ENCODE measurements around the gene IRAK1. TPM values are rescaled to one million over a fixed set of nuclear protein-coding genes. Genes with fewer than 3 reads are reported as not detected.

Gene IRAK1
- total RNA-seq, 2 donors from 2014 or later: 61.1 to 73.9 TPM

DNA sequence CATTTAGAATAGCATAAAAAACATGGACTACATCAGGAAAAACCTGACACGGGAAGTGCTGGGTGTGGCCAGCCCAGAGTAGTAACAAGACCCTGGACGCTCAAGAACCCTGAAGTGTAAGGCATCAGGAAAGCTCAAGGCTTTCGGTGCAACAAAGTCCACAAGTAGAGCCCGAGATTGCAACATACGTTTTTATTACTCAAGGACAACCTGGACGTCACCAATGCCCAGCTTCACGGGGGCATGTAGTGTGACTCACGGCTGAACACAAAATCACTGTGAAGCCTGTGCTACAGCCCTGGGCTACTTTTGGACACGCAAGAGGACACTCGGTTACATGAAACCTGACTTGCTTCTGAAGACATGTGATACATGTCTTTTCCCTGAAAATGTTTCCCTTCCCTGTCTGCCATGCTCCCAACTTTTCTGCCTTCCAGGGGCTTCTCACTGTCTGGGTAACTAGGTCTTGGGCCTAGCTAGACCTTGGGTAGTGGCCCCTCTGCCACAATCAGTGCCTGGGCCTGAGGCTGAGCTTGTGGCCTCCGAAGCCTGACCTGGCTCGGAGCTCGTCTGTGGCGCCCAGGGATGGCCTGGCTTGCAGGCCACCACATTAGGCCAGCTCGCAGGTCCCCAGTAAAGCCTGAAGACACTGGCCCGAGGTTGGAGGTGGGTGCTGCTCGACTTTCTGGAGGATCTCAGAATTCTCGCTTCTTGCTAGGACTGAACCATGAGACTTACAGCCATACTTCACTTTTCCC lies 9.2 kb downstream of the IRAK1 start:
- Mint-ChIP-seq H3K4me3 (no peak overlapping the region), H3K27ac (no peak overlapping the region), H3K27me3 (ENCODE audit: insufficient read depth) (no peaks in the 10 kb centered on the region), H3K36me3 (ENCODE audit: low read depth) (peaks cover 27% of the 10 kb centered on the region), H3K4me1 (no peaks in the 10 kb centered on the region), H3K9me3 (peaks cover 76% of the 10 kb centered on the region)
- 93 to 99% methylated on average over 10 to 18 of the region's 18 CpGs for WGBS, 2 experiments (ENCODE audit: insufficient coverage in 1 of 2, insufficient read length in 1 of 2)
- Histone ChIP-seq H3K27ac (ENCODE audit: low read depth, low read length) (no peak overlapping the region), H3K4me1 (ENCODE audit: control insufficient read depth, insufficient read depth, low read length) (no peaks in the 10 kb centered on the region), H3K9me3 (ENCODE audit: control insufficient read depth, low read length) (no peaks in the 10 kb centered on the region), H3K9ac (ENCODE audit: extremely low read depth, low read length, poor library complexity, severe bottlenecking) (no peak overlapping the region), H3K27me3 (ENCODE audit: control insufficient read depth, insufficient read depth, low read length, poor library complexity, severe bottlenecking) (no peaks in the 10 kb centered on the region), H3K4me3 (ENCODE audit: low read length) (no peak overlapping the region), H3K36me3 (ENCODE audit: control insufficient read depth, insufficient read depth, low read length) (no peaks in the 10 kb centered on the region)
- TF ChIP-seq, protein P1, sequence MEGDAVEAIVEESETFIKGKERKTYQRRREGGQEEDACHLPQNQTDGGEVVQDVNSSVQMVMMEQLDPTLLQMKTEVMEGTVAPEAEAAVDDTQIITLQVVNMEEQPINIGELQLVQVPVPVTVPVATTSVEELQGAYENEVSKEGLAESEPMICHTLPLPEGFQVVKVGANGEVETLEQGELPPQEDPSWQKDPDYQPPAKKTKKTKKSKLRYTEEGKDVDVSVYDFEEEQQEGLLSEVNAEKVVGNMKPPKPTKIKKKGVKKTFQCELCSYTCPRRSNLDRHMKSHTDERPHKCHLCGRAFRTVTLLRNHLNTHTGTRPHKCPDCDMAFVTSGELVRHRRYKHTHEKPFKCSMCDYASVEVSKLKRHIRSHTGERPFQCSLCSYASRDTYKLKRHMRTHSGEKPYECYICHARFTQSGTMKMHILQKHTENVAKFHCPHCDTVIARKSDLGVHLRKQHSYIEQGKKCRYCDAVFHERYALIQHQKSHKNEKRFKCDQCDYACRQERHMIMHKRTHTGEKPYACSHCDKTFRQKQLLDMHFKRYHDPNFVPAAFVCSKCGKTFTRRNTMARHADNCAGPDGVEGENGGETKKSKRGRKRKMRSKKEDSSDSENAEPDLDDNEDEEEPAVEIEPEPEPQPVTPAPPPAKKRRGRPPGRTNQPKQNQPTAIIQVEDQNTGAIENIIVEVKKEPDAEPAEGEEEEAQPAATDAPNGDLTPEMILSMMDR (conservative IDR thresholded peaks at IDR 0.05): no peak
- no peak for DNase-seq

DNA sequence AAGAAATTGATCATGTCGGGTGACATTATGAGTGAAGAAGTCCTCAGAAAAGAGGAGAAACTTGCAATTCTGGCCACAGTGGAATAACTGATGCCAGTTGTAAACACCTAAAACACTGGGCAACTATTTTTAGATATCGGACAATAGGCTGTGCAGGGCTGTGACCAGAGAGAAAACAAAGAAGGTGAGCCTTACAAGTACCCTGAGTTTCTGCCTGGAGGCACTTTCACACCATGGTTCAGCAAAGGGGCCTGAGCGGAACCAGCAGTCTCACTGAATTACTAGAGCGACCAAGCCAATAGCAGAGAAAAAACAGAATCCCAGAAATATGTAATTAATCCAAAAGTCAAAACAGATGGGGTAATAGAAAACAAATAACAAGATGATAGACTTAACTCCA lies 11.2 kb downstream of the IRAK1 start:
- H3K27ac Mint-ChIP-seq: no peak overlapping the region
- WGBS, 2 experiments (ENCODE audit: insufficient coverage in 1 of 2, insufficient read length in 1 of 2): 65 to 100% methylated on average over 2 to 3 of the region's 4 CpGs
- H3K27me3 ChIP-seq (ENCODE audit: control insufficient read depth, insufficient read depth, low read length, poor library complexity, severe bottlenecking): no peaks in the 10 kb centered on the region
- H3K9ac ChIP-seq (ENCODE audit: extremely low read depth, low read length, poor library complexity, severe bottlenecking): no peak overlapping the region
- no peak overlapping the region for H3K27ac ChIP-seq (ENCODE audit: low read depth, low read length)
- no peaks in the 10 kb centered on the region for H3K36me3 ChIP-seq (ENCODE audit: control insufficient read depth, insufficient read depth, low read length)
- TF ChIP-seq, protein P1 (conservative IDR thresholded peaks at IDR 0.05): no peak
- H3K9me3 ChIP-seq (ENCODE audit: control insufficient read depth, low read length): no peaks in the 10 kb centered on the region
- H3K4me3 Mint-ChIP-seq: no peak overlapping the region
- H3K36me3 Mint-ChIP-seq (ENCODE audit: low read depth): peaks cover 25% of the 10 kb centered on the region
- no peaks in the 10 kb centered on the region for H3K4me1 ChIP-seq (ENCODE audit: control insufficient read depth, insufficient read depth, low read length)
- peaks cover 73% of the 10 kb centered on the region for H3K9me3 Mint-ChIP-seq
- no peak overlapping the region for H3K4me3 ChIP-seq (ENCODE audit: low read length)
- H3K4me1 Mint-ChIP-seq: no peaks in the 10 kb centered on the region
- H3K27me3 Mint-ChIP-seq (ENCODE audit: insufficient read depth): no peaks in the 10 kb centered on the region
- DNase-seq: no peak

DNA sequence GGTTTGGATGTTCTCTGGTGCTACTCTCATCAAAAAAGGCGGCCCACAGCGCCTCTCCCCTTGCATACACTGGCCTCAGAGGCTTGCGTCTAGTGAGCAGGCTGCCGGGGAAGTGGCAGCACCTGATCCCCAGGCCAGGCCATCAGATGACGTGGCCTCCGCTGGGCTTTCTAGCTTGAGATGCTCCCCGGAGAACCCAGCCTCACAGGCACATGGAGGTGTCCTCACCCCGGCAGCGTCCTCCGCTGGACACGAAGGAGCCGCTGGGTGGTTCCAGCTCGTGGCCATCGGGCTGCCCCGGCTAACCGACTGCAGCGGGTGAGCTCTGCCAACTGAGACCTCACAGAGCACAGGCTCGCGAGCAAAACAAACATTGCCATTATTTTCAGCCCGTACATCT lies 12.8 kb downstream of the IRAK1 start:
- Histone ChIP-seq H3K27me3 (ENCODE audit: control insufficient read depth, insufficient read depth, low read length, poor library complexity, severe bottlenecking) (no peaks in the 10 kb centered on the region), H3K9ac (ENCODE audit: extremely low read depth, low read length, poor library complexity, severe bottlenecking) (no peak overlapping the region), H3K4me3 (ENCODE audit: low read length) (no peak overlapping the region), H3K4me1 (ENCODE audit: control insufficient read depth, insufficient read depth, low read length) (no peaks in the 10 kb centered on the region), H3K9me3 (ENCODE audit: control insufficient read depth, low read length) (no peaks in the 10 kb centered on the region), H3K36me3 (ENCODE audit: control insufficient read depth, insufficient read depth, low read length) (no peaks in the 10 kb centered on the region), H3K27ac (ENCODE audit: low read depth, low read length) (no peak overlapping the region)
- 94 to 100% methylated on average over 3 to 20 of the region's 20 CpGs for WGBS, 2 experiments (ENCODE audit: insufficient coverage in 1 of 2, insufficient read length in 1 of 2)
- Mint-ChIP-seq H3K4me1 (no peaks in the 10 kb centered on the region), H3K27ac (no peak overlapping the region), H3K4me3 (no peak overlapping the region), H3K36me3 (ENCODE audit: low read depth) (peaks cover 23% of the 10 kb centered on the region), H3K27me3 (ENCODE audit: insufficient read depth) (no peaks in the 10 kb centered on the region), H3K9me3 (peaks cover 78% of the 10 kb centered on the region)
- no peak for DNase-seq
- TF ChIP-seq, protein P1 (conservative IDR thresholded peaks at IDR 0.05): no peak
